Stimulated activated CD4-positive, alpha-beta T cell treated with anti-CD3 and anti-CD28 coated beads, Interleukin-12 subunit alpha, Interleukin-12 subunit beta, amount 100 ng/mL, for 4 hours (primary cell): ENCODE data around the gene TNKS2.
A peak's percentile ranks its signal among the peaks of the same experiment; 100 is the strongest.
"Not testable (repeated sequence)": the region's sequence is repeated elsewhere in the genome, so short reads cannot be mapped to it uniquely, and the experiment has no call there.

Source experiments
- DNase-seq: peaks from one replicate; pipeline ENCODE4 v3.0.0-alpha.2; 2020

Gene TNKS2

GRCh38 chr10:91797048-91797690, 1.1 kb upstream of the TNKS2 start:
- DNase-seq: no peak

- DNase-seq: peak; percentile 33
These were observed 704 bp downstream of the TNKS2 start for GRCh38 chr10:91798649-91799611.

GRCh38 chr10:91799612-91799975, 1.4 kb downstream of the TNKS2 start:
- no peak for DNase-seq

- no peak for DNase-seq
These were observed 2.0 kb downstream of the TNKS2 start for GRCh38 chr10:91800182-91800581.

GRCh38 chr10:91800756-91801155, 2.5 kb downstream of the TNKS2 start:
- DNase-seq: no peak

GRCh38 chr10:91803386-91804125, 5.3 kb downstream of the TNKS2 start:
- no peak for DNase-seq

GRCh38 chr10:91804126-91804510, 5.9 kb downstream of the TNKS2 start:
- no peak for DNase-seq

GRCh38 chr10:91805110-91805838, 7.0 kb downstream of the TNKS2 start:
- no peak for DNase-seq

- not testable (repeated sequence) for DNase-seq
These were observed 9.0 kb downstream of the TNKS2 start for GRCh38 chr10:91807264-91807663.

- DNase-seq: no peak
These were observed 15.0 kb downstream of the TNKS2 start for GRCh38 chr10:91813251-91813650.

- DNase-seq: no peak
These were observed 18.8 kb downstream of the TNKS2 start for GRCh38 chr10:91816981-91817380.

- no peak for DNase-seq
These were observed 21.9 kb downstream of the TNKS2 start for GRCh38 chr10:91820144-91820543.

- DNase-seq: no peak
These were observed 25.9 kb downstream of the TNKS2 start for GRCh38 chr10:91824076-91824475.

GRCh38 chr10:91829268-91829667, 31.0 kb downstream of the TNKS2 start:
- no peak for DNase-seq

- no peak for DNase-seq
These were observed 40.0 kb downstream of the TNKS2 start for GRCh38 chr10:91838199-91838598.

GRCh38 chr10:91843083-91843482, 44.9 kb downstream of the TNKS2 start:
- DNase-seq: no peak

- no peak for DNase-seq
These were observed 58.4 kb downstream of the TNKS2 start for GRCh38 chr10:91856637-91857036.

GRCh38 chr10:91860885-91861284, 62.7 kb downstream of the TNKS2 start:
- DNase-seq: no peak

- no peak for DNase-seq
These were observed 65.9 kb downstream of the TNKS2 start for GRCh38 chr10:91864099-91864498.

GRCh38 chr10:91864744-91865143, 66.5 kb downstream of the TNKS2 start:
- no peak for DNase-seq

- no peak for DNase-seq
These were observed 67.4 kb downstream of the TNKS2 start for GRCh38 chr10:91865562-91866081.

- DNase-seq: no peak
These were observed 76.9 kb downstream of the TNKS2 start for GRCh38 chr10:91875156-91875555.

GRCh38 chr10:91875779-91876178, 77.6 kb downstream of the TNKS2 start:
- no peak for DNase-seq
